ENCODE results near the gene MT2A. TPM values are rescaled to one million over a fixed set of nuclear protein-coding genes. Genes with fewer than 3 reads are reported as not detected.

MT2A gene
- total and polyA plus RNA-seq, 2 of the 4 experiments (the other 2 are of a cell fraction) = 25.5 to 621 TPM

DNA sequence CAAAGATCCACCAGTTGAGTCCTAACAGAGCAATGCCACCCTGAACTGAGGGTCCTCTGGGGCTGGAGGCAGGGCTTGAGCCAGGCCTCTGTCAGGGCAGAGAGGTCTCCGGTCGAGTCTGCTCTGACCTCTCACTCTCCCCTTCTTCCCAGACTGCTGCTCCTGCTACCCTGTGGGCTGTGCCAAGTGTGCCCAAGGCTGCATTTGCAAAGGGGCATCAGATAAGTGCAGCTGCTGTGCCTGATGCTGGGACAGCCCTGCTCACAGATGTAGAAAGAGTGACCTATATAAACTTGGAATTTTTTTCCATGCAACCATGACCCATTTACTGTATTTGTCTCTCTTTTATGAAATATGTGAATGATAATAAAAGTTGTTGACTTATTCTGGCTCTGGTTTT is 40.9 kb downstream of the MT2A start:
- DNase-seq (no peak), ATAC-seq (ENCODE audit: low read depth) (no peak)
- H3K4me2 ChIP-seq (ENCODE audit: low read depth, low read length) = no peak overlapping the region
- 0 out of 2 replicates have a peak, but pooled peaks cover 2% of the 10 kb centered on the region for H3K9me3 ChIP-seq (ENCODE audit: control insufficient read depth, insufficient read depth, low read length)
- no peak overlapping the region for H3K23ac ChIP-seq (ENCODE audit: low read depth, low read length)
- H3K4me3 ChIP-seq (ENCODE audit: insufficient read depth, low read depth, low read length) = no peak overlapping the region
- no peak overlapping the region for H3K18ac ChIP-seq (ENCODE audit: low read depth, low read length)
- no peak overlapping the region for H2BK120ac ChIP-seq (ENCODE audit: low read depth, low read length)
- in situ Hi-C loops (cut with MboI; ENCODE audit: low sequenced_read_pairs) (no loop called here), dilution Hi-C loops (cut with HindIII; ENCODE audit: low sequenced_read_pairs, unreplicated experiment) (no loop called here), intact Hi-C loops (cut with micrococcal nuclease) (no loop called here)
- no TSS peak for BruUV-seq (replicated peaks)
- TF ChIP-seq, protein P1, sequence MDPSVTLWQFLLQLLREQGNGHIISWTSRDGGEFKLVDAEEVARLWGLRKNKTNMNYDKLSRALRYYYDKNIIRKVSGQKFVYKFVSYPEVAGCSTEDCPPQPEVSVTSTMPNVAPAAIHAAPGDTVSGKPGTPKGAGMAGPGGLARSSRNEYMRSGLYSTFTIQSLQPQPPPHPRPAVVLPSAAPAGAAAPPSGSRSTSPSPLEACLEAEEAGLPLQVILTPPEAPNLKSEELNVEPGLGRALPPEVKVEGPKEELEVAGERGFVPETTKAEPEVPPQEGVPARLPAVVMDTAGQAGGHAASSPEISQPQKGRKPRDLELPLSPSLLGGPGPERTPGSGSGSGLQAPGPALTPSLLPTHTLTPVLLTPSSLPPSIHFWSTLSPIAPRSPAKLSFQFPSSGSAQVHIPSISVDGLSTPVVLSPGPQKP (IDR thresholded peaks at IDR 0.05; ENCODE audit: borderline replicate concordance, low read depth, low read length) = no peak
- no peak for TF ChIP-seq NFE2L2 (IDR thresholded peaks at IDR 0.05; ENCODE audit: low read depth, low read length)
- TF ChIP-seq, protein P2, sequence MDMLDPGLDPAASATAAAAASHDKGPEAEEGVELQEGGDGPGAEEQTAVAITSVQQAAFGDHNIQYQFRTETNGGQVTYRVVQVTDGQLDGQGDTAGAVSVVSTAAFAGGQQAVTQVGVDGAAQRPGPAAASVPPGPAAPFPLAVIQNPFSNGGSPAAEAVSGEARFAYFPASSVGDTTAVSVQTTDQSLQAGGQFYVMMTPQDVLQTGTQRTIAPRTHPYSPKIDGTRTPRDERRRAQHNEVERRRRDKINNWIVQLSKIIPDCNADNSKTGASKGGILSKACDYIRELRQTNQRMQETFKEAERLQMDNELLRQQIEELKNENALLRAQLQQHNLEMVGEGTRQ (IDR thresholded peaks at IDR 0.05; ENCODE audit: low read depth, low read length) = no peak
- TF ChIP-seq MAFK (IDR thresholded peaks at IDR 0.05; ENCODE audit: low read depth, low read length) = no peak
- TF ChIP-seq POLR2A (IDR thresholded peaks at IDR 0.05; ENCODE audit: low read depth, low read length) = no peak
- TF ChIP-seq MAZ (IDR thresholded peaks at IDR 0.05; ENCODE audit: borderline replicate concordance, low read depth, low read length) = no peak
- TF ChIP-seq FOS (IDR thresholded peaks at IDR 0.05; ENCODE audit: low read depth, low read length) = no peak
- TF ChIP-seq RAD21 (IDR thresholded peaks at IDR 0.05; ENCODE audit: low read length) = no peak
- no peak for TF ChIP-seq BHLHE40 (IDR thresholded peaks at IDR 0.05; ENCODE audit: low read depth, low read length)
- CTCF ChIA-PET = no interaction called here
- H2BK15ac ChIP-seq (ENCODE audit: low read depth, low read length) = no peak overlapping the region
- H4K20me1 ChIP-seq (ENCODE audit: insufficient read depth, low read length) = no peaks in the 10 kb centered on the region; the same call in 1 of the 2 replicates
- no peak overlapping the region for H2BK20ac ChIP-seq (ENCODE audit: low read depth, low read length)
- H4K8ac ChIP-seq (ENCODE audit: low read depth in 2 of 2, low read length in 2 of 2) = no peak overlapping the region
- H3K4ac ChIP-seq (ENCODE audit: low read depth, low read length) = no peak overlapping the region
- no peaks in the 10 kb centered on the region for H3K4me1 ChIP-seq (ENCODE audit: control insufficient read depth, insufficient read depth, low read length)
- H3K14ac ChIP-seq (replicated peaks; ENCODE audit: low read depth, low read length) = no peak overlapping the region
- no CpG with 5 or more reads among the region's 2 CpGs for WGBS, 2 experiments (ENCODE audit: extremely low coverage in 2 of 2, insufficient read length in 1 of 2)
- H2AK9ac ChIP-seq (replicated peaks; ENCODE audit: low read depth, low read length, poor library complexity) = no peak overlapping the region
- 0 out of 2 replicates have a peak, but pooled peaks cover 3% of the 10 kb centered on the region for H3K9me1 ChIP-seq (ENCODE audit: insufficient read depth, low read length)
- H2BK5ac ChIP-seq (ENCODE audit: low read depth, low read length, poor library complexity, severe bottlenecking) = no peak overlapping the region
- H4K5ac ChIP-seq (ENCODE audit: low read depth, low read length) = no peak overlapping the region
- no peak overlapping the region for H3K27ac ChIP-seq (ENCODE audit: insufficient read depth, low read length)
- no peak overlapping the region for H3K56ac ChIP-seq (ENCODE audit: extremely low read depth, insufficient read depth, low read length)
- no peak overlapping the region for H3K9ac ChIP-seq (ENCODE audit: low read depth, low read length)
- no peak overlapping the region for H4K91ac ChIP-seq (ENCODE audit: insufficient read depth, low read depth, low read length)
- no peaks in the 10 kb centered on the region for H3K79me1 ChIP-seq (ENCODE audit: low read depth in 1 of 2, low read length in 2 of 2)
- H2AK5ac ChIP-seq (ENCODE audit: low read depth, low read length) = no peak overlapping the region
- no peaks in the 10 kb centered on the region for H3K36me3 ChIP-seq (ENCODE audit: control insufficient read depth, insufficient read depth, low read length)
- POLR2A ChIA-PET (ENCODE audit: unreplicated experiment) = no interaction called here
- peaks cover 84% of the 10 kb centered on the region for H3K27me3 ChIP-seq (ENCODE audit: control insufficient read depth, insufficient read depth, low read length)
- no peak overlapping the region for H2AFZ ChIP-seq (replicated peaks; ENCODE audit: low read length, poor library complexity)
